HG03060 (cell line): ENCODE measurements around the gene RTKN2.
A peak's percentile ranks its signal among the peaks of the same experiment; 100 is the strongest.
"Not testable (repeated sequence)": the region's sequence is repeated elsewhere in the genome, so short reads cannot be mapped to it uniquely, and the experiment has no call there.

Experiments
- ATAC-seq: cut with Tn5 transposase; IDR thresholded peaks from one replicate; pipeline ENCODE4 v1.9.1; 2021; ENCODE audit warnings: low read depth, moderate number of reproducible peaks; ENCODE audit not compliant: unreplicated experiment

RTKN2 gene

DNA sequence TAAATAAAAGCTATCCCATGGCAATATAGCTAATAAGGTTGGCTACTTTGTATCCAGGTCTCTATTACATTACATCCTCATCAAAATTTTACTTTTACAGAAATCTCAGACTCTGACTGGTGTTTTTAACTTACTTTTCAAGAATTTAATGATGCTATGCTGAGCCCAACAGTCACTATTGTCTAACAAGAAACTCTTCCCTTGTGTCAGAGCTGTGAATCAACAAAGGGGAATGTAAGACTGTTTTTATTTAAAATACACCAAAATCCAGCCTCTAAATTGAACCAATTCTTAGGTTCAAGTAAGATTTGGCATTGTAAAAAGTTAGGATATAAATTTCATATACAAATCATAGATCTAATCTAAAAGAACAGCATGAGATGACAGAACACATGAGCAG is 7.0 kb downstream of the RTKN2 start:
- ATAC-seq, result no peak

DNA sequence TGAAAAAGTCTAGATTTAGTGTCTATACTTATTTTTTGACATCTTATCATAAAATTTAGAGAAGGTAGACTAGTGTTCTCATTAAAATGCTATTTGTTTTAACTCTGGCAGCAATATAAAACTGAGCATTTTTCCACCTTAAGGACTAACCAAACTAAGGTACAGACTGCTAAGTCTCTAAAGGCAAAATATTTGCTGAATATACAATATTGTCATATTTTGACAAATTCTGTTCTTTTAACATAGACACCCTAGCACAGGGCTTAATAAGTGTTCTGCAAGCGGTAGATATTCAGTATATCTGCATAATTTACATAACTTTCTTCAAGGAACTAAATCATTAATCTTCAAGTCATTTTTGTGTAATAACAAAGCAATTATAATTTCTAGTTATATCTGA is 8.6 kb downstream of the RTKN2 start:
- no peak for ATAC-seq

DNA sequence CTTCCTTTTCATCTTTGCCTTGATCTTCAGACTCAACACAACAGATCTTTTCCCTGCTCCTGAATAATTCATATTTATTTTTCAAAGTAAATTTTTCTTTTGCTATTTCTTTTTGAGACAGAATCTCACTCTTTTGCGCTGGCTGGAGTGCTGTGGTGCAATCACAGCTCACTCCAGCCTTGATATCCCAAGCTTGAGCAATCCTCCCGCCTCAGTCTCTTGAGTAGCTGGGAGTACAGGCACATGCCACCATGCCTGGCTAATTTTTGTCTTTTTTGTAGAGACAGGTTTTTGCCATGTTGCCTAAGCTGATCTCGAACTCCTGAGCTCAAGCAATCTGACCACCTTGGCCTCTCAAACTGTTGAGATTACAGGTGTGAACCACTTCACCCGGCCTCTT is 9.2 kb downstream of the RTKN2 start:
- ATAC-seq, result no peak

DNA sequence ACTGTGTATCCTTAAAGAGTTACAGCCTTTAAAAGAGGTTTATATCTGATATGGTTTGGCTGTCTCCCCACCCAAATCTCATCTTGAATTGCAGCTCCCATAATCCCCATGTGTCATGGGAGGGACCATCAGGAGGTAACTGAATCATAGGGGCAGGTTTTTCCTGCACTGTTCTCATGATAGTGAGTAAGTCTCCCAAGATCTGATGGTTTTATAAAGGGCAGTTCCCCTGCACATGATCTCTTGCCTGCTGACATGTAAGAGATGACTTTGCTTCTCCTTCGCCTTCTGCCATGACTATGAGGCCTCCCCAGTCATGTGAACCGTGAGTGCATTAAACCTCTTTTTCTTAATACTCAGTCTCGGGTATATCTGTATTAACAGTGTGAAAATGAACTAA is 9.7 kb downstream of the RTKN2 start:
- ATAC-seq, result no peak

DNA sequence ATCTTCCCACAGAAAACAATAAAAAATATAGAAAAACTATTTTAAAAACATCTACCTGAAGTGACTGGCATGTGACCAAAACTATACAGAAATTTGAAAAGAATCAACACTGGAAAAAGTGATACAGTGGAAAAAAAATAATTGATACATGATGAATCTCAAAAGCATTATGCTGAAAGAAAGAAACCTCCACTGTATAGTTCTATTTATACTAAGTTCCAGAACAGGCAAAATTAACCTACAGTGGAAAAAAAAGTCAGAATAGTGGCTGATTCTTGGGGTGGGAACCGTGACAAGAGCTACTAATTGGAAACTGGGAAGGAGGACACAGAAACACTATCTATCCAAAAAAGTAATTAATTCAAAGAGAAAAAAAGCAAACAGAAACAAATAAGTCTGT is 14.9 kb downstream of the RTKN2 start:
- no peak for ATAC-seq

DNA sequence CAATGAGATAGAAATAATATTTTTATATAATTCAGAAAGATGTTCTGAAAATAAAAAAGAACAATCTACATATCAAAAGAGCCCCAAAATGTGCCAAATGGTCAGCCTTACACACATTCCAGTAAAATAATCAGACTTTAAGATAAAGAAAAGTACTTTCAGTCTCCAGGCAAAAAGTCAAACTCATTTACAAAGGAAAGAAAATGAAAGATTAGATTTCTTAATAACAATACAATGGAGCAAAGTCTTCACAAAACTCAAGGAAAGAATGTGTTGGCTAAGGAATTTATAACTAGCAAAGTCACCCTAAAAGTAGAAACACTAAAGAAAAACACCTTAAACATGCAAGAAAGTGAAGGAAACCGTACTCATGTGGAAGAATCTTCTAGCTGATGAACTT is 16.6 kb downstream of the RTKN2 start:
- no peak for ATAC-seq

GRCh38 chr10:62250594-62251198 is 17.9 kb downstream of the RTKN2 start:
- no peak for ATAC-seq

- no peak for ATAC-seq
Observed at GRCh38 chr10:62249957-62250356, 18.7 kb downstream of the RTKN2 start.

- no peak for ATAC-seq
Observed at GRCh38 chr10:62248465-62248864, 20.2 kb downstream of the RTKN2 start.

DNA sequence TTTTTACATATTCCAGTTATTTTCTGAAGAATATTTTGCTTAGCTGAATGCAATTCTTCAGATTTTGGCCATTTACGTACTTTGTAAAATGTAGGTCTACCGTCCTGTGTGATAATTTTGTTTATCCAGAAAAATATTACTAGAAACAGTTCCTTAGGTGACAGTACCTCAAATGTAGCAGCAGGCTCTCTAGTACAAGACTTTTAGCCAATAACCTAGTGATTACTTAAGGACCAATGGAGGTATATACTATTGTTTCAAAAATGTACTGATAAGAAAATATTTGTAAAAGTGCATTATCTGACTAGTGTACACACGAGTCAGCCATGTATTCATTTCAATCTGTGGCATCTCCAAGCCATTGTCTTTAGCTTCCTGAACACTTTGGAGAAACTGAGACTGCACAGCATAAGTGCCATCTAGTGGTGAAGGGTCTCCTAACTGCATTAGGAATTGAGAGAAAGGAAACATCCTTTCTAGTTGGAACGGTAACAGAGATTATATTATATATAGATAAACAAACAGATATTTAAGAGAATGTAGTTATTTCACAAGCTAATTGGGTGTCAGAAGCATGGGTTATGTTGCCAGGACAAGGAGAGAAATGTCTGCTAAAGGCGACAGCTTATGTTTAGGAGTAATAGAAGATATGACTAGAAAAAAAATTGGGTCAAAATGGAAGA is 23.7 kb downstream of the RTKN2 start:
- ATAC-seq, result peak; percentile 49

- ATAC-seq, result no peak
Observed at GRCh38 chr10:62244088-62244487, 24.6 kb downstream of the RTKN2 start.

DNA sequence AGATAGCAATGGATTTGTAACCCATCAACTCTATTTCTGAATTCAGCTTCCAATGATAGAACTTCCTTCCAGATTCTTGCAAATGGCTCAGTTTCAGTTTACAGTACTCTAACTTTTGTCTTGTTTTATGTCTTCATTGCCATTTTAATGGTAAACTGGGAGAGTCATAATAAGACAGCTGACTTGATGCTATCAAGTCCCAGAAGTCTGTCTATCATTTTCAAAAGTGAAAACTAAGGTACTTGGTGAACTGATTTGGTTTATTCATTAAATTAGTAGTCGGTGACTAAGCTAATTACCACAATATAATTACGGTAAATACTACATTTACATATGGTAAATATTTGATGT is 25.0 kb downstream of the RTKN2 start:
- peak; percentile 13 for ATAC-seq

DNA sequence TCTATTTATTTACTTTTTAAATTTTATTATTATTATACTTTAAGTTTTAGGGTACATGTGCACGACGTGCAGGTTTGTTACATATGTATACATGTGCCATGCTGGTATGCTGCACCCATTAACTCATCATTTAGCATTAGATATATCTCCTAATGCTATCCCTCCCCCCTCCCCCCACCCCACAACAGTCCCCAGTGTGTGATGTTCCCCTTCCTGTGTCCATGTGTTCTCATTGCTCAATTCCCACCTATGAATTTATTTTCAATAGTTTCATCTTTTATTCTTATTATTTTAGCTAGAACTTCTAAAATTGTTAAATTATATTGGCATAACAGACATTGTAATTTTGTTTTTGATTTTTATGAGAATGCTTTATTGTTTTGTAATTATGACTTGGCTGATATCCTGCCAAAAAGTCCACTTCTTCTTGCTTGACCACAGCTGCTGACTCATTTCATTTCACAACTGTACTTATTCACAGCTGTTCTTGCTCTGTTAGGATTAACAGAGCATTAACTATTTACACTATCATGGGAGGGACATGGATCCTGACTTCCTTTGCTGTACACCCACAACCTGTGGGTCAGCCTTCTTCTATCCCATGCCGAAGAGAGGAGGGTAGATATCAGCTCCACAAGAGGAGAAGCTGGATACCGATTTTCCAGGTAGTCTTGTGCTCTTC is 25.5 kb downstream of the RTKN2 start:
- ATAC-seq, result peak; percentile 59

DNA sequence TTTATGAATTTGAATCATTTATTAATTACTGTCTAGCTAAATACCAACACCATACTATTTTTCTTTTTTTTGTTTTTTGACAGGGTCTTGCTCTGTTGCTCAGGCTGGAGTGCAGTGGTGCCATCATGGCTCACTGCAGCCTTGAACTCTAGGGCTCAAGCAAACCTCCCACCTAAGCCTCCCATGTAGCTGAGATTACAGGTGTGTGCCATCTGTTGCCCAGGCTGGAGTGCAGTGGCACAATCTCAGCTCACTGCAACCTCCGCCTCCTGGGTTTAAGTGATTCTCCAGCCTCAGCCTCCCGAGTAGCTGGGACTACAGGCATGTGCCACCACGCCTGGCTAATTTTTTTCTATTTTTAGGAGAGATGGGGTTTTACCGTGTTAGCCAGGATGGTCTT is 27.1 kb downstream of the RTKN2 start:
- not testable (repeated sequence) for ATAC-seq

DNA sequence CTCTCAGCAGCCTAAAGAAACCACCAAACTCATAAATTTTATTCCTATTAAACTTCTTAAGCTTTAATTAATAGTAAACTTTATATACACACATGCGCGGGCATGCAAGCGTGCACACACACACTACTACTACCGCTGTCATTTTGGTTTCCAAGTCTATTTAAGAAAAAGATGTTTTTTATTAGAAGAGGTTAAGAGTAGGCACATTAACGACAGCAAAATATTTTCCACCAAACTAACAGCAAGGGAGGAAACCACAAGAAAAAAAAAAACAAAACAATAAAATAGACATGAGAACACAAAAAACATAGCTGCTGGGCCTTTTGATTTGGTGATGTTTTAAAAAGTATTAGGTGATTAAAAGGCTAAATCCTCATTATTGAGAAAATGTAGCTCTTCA is 28.6 kb downstream of the RTKN2 start:
- ATAC-seq, result no peak

DNA sequence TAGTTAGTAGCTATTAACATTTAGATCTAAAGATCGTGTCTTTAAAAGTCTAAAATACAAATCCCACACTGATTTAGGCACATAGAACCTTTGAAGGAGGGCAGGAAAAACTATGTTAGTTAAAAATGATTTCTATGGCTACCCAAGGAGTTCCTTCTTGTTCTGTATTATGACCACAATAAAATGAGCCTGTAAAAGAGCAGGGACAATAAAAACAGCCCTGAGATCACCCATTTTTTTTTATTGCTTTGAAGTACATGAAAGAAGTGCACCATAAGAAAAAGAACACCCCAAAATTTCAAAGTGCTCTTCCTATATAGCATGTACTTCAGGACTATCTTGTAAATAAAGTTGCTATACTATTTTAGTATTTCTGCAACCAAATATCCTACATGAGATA is 29.8 kb downstream of the RTKN2 start:
- ATAC-seq, result no peak

DNA sequence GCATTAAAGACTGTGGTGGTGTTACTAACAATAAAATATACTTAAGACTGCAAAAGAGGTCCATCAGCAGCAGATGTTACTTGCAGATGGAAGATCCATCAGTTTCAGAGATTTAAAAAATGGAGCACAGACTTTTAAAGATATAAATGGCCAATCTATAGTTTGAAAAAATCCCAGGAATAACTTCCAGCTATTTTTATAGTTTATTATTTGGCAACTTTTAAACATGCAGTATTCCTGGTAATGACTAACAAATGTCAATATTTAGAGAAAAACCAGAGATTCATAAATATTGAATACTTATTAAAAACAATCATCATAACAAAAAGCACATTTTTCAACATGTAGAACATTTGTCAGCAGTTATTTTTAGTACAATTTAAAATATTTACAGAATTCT is 30.7 kb downstream of the RTKN2 start:
- ATAC-seq, result no peak

- ATAC-seq, result no peak
Observed at GRCh38 chr10:62237506-62237905, 31.1 kb downstream of the RTKN2 start.

DNA sequence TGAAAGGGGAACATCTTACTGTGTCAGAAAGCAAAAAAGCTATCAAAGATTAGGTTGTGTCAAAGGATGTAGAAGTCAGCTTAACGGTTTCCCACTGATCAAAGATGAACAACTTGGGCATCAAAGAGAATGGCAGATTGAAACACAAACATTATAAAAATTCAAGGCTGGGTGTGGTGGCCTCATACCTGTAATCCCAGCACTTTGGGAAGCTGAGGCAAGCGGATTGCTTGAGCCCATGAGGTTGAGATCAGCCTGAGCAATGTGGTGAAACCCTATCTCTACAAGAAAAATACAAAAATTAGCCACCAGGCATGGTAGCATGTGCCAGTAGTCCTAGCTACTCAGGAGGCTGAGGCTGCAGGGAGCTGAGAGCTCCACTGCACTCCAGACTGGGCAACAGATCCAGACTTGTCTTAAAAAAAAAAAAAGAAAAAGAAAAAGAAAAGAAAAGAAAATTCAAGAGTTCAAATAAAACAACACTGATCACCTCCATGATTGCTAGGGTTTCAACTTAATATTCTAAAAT is 34.5 kb downstream of the RTKN2 start:
- no peak for ATAC-seq

DNA sequence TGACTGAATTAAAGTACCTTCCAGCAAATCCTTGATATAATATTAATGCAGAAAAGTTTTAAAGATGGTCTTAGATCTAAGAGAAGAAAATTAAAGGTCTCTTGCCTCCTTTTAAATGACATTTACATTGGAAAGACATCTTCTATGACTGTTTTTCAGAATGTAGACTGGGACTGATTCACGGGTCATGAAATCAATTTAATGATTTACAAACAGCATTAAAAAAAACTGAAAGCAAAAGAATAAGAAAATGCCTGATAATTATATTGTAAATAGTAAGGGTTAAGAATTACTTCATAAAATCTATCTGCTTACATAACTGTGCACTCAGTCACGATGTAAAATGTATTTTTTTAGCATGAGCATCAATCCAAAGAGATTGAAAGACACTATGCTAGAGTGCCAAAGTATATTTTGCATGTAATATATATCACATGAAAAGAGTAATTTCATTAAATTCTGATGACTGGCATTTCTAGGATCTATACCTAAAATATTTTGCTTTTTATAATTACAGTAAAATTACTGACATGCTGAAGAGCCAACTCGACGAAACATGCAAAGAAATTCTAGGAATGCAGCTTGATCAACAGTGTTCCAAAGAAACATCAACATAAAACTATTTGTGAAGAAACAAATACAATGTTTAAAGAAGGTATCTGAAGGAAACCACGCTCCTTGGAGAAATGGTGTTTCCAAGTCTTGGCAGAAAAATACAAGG is 35.1 kb downstream of the RTKN2 start:
- no peak for ATAC-seq

GRCh38 chr10:62231805-62232204 is 36.8 kb downstream of the RTKN2 start:
- ATAC-seq, result no peak
